HS-5 (cell line): Measurements from ENCODE around the gene ARHGAP30.
A peak's percentile ranks its signal among the peaks of the same experiment; 100 is the strongest.
"Not testable (repeated sequence)": the region's sequence is repeated elsewhere in the genome, so short reads cannot be mapped to it uniquely, and the experiment has no call there.

Experiments used
- DNase-seq: peaks from one replicate; pipeline ENCODE4 v3.0.0-alpha.2; 2012; ENCODE audit warnings: low read depth

ARHGAP30 gene

DNA sequence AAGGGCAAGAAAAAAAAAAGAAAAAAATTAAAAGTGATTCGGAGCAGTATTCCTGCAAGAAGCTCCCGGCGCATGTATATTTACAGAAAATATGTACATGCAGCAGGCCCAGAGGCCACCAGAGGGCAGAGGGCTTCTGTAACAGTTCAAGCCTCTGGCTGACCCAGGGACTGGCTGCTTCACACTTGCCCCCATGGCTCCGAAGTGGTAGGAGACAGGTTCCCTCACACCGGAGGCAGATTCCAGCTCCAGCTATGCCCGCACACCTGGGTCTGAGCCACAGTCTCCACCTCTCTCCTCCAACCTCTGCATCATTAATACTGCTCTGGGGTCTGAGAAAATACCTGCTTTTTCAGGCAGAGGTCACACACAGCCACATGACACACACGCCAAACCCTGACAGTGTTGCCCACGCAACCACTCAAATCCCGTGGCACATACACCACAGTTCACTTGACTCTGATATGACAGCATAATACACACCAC, 2.2 kb upstream of the ARHGAP30 start:
- no peak for DNase-seq

DNA sequence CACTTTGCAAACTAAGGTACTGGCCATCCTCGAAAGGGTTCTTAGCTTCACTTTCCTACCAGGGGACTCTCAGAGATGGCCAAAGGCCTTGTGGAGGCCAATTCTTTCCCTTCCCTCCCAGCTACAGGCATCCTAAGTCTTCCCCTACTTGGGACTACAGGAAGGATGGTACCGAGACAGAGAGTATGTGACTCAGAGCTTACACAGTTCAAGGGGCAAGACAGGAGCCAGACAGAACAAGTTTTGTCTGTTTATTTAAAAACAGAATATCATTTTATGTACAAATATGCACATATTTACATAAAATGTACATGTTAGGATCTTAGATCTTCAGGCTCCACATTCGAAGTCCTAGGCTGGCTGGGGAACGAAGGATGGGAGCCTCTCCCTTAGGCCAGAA, 1.1 kb upstream of the ARHGAP30 start:
- no peak for DNase-seq

DNA sequence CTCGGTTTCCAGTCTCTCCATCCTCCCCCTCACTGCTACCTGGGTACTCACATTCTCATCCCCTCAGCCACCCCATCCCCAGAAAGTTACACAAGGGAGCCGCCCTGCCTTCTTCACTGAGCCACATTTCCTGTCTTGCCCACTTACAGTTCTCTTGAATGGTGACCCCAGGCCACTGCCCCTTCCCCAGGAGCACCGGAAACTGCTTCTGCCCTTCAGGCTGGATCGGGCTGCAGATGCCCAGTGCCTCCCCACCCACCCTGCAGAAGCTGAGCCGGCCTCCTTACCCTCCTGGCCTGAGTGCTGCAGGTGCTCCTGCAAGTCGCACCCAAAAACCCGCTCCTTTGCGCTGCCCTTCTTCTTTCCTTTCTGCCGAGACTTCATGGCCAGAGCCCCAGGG, 450 bp downstream of the ARHGAP30 start:
- DNase-seq = no peak

DNA sequence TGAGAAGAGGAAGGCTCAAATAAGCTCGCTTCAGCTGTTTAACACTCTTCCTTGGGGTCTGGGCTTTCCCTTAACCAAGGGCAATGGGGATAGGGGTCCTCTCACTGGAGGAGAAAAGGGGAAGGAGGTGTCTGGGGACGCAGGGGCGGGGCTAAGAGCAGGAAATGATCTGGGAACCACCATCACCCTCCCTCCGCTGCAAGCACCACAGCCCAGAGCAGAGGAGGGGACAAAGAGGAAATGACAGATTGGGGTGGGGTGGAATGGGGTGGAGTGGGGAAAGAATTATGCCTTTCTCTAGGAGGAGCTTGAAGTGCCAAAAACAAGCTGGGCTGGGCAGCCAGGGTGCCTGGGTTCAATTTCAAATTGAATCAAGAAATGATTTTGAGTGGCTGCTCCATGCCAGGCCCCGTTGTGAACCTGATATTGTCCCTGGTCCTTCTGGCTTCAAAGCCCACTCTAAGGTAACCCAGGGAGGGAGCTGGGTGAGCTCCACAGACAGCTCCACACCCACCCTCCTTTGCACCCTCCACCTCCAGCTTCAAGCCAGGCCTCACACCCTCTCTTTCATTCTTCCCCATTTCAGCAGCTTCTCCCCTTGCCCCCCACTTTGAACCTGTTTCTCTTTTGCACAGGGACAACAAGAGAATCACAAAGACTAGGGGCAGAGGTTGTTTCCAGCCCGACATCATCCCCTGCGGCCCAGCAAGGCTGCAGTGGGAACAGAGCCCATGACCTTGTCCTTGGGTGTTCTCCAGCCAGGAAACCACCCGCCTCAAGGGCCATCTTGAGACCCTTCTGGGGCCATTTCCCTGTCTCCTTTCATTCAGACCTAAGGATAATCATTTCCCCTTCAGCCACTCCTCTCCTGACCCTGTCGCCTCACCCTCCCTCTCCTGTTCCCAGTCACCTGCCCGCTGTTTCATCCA, 1.1 kb downstream of the ARHGAP30 start:
- DNase-seq = no peak

DNA sequence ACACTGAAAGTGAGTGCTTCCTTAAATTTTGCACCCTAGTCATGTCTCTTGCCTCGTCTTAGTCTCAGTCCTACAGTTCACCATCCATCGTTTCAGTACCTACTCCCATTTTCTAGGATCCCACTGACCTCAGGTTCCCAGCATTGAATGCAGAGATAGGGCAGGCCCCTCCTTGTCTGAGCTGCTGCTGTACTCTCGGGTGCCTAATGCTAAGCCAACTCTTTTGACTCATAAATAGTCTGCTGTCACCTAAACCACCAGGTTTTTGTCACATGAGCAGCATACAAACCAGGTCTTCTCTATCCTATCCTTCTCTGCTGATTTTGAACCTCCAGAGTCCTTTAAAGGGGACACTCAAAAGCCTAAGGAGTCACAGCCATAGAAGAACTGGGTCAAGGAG, 3.0 kb downstream of the ARHGAP30 start:
- DNase-seq = no peak

DNA sequence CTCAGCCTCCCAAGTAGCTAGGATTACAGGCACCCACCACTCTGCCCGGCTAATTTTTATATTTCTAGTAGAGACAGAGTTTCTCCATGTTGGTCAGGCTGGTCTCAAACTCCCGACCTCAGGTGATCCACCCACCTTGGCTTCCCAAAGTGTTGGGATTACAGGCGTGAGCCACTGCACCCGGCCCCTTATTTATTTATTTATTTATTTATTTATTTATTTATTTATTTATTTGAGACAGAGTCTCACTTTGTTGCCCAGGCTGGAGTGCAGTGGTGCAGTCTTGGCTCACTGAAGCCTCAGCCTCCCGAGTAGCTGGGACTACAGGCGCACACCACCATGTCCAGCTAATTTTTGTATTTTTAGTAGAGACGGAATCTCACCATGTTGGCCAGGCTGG, 4.0 kb downstream of the ARHGAP30 start:
- DNase-seq = not testable (repeated sequence)

DNA sequence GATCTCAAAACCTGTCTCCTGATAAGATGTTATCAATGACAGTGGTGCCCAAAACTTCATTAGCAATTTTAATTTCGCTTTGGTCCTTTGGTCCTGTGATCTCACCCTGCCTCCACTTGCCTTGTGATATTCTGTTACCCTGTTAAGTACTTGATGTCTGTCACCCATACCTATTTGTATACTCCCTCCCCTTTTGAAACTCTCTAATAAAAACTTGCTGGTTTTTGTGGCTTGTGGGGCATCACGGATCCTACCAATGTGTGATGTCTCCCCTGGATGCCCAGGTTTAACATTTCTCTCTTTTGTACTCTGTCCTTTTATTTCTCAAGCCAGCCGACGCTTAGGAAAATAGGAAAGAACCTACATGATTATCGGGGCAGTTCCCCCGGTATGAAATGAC, 5.8 kb downstream of the ARHGAP30 start:
- DNase-seq = not testable (repeated sequence)

DNA sequence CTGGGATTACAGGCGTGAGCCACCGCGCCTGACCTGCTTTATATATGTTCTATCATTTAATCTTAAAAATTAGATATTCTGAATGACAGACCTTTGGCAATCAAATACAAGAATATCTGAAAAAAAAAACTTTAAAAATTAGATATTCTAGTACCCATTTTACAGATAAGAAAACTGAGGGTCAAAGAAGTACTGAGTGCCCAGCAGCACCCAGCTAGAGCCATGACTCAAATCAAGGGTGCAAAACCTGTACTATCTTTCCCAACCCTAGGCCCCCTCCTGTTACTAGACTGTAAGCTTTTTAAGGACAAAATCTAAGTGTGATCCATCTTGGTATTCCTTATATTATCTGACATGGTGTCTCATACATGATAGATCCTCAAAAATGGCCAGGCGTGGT, 8.3 kb downstream of the ARHGAP30 start:
- no peak for DNase-seq

DNA sequence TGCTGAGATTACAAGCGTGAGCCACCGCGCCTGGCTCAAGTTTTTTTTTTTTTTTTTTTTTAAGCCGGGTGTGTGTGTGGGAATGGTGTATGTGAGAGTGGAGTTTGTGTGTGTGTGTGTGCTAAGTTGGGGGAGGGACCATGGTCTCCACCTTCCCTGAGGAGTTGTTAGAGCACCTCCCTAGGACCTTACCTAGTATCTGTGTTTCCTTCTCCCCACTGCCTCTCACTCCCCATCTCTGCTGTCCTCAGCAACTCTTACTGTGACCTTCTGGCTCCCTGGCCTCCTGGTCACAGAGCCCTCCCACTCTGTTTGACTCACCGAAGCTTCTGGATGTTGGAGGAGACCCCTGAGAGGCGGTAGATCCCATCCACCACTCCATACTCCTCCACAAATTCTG, 10.4 kb downstream of the ARHGAP30 start:
- DNase-seq = no peak

DNA sequence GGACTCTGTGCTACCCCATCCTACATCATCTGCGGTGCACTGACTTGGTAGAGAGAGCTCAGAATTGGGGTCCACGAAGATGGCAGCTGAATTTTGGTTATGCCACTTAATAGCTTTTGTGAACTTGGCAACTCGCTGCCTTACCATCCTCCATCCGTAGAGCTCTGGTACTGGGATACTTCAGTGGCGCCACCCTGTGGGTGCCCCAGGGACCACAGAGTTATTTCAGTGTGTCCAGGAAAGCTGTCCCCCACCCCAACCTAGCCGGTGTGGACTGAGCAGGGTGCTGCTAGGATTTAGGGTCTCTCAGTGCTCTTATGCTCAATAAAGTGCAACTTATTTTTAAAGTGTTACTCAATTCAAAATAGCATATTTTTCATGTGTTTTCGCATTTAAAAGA, 14.9 kb downstream of the ARHGAP30 start:
- no peak for DNase-seq

DNA sequence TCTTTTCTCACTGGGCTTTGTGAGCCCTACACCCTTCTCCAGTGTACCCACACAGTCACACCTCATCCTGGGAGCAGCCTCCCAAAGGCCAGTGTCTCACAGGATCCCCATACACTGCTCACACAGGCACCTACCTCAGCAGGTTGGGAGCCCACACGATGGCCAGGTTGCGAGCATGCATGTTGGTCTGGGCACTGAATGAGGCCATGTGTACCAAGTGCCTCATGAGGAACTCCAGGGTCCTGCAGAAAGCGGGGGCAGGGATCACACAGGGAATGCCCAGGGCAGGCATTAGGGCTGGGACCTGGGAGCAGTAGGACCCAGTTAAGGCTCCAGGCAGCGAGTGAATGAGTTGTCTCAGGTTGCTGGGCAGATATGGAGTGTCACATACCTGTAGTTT, 15.5 kb downstream of the ARHGAP30 start:
- no peak for DNase-seq

DNA sequence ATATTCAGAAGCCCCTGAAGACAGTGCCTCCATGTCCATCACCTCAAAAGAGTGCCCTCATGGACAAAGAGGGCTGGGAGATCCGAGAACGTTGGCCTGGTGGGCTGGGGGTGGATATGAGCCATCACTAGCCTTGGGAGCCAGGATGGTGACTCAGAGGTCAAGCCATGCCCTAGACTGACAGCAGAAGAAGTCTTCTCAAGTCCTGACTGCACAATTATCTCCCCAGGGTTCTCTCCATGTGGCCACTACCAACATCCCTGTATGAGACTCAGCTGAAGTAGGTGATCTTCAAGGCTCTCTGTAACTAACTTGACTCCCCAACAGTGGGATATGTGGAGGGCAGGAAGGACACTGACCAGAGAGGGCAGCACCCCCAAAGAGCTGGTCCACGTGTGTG, 16.8 kb downstream of the ARHGAP30 start:
- DNase-seq = no peak

DNA sequence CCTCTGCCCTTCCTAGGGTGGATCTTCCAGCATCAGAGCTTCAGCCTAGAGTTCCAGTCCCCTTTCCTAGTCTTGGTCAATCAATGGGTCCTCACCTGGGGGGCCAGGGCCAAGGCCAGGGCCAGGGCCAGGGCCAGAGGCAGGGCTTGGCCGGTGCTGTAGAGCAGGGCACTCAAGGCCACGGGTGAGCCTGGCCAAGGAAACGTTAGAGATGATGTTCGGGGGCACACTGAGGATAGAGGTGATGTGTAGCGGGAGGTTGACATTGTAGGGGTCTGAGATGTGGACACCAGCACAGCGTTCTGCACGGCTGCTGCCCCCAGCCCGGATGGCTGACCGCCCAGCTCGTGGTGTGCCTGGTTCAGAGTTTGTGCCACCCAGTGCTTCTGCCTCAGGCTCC, 18.5 kb downstream of the ARHGAP30 start:
- no peak for DNase-seq

DNA sequence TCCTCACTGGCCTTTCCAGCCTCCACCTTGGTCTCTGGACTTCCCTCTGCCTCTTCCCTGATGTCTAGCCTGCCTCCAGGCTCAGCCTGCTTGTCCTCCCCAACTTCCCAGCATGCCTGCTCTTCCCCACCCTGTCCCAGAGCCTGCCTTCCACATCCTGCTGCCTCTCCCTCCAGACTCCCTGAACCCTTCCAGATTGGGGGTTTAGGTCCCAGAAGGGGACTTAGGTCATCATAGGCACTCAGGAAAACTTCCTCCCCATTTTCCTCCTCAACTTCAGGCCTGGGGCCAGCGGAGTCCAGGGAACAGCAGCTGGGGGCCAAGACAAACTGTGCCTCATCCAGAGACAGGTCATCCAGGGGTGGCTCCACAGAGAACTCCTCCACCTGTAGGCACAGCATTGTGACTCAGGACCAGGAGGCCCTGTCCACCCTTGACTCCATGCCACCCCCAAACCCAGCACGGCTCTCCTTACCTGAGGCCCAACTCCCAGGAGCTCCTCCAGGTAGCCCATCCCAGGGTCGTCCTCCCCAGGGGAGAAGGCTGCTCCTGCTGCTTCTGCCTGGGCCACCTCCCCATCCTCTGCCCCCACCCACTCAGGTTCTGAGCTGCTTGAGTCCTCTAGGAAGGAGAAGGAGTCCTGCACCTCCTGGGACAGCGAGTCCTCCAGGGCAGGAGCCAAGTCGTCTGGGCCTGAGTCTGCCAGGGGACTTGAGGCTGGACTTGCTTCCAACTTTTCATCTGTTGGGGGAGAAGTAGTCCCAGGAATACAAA, 20.6 kb downstream of the ARHGAP30 start:
- DNase-seq = no peak

DNA sequence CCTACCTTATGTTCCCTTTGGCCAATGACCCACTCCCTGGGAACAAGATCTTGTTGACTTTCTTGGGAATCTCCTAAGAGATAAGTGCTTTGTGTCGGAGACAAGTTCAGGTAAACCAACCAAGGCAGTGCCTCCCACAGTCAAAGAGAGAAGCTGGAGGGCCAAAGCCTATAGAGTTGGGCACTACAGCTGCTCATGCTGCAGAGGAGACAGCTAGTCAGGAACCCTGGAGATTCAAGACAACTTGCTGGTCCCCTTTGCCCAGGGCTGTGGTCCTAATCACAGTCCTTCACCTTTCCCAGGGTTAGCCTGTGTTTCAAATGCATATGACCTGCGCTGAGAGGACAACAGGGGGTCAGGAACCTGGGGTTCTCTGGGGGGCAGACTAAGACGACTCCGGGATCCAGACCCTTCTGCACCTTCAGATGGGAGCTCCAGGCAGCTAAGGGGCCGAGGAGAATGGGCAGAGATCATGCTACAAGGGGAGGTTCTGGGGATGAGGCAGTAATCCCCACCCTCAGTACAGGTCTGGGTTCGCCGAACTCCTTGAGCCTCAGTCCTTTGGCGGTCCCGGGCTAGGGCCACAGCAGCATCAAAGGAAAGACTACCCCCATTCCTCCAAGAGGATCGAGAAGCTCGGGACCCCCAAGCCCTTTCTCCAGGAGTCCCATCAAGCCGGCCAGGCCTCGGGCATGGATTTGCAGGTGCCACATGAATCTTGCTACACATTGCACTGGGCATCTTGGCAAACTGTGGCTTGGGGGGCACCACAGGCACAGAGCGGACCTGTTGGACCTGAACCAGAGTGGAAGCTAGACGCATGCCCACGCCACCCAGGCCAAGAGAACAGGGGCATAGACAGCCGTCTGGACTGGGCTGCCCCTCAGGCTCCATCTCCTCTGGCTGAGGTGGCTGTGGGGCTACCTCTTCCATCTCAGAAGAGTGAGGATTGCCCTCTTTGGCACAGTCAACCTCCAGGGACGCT, 22.0 kb downstream of the ARHGAP30 start:
- DNase-seq = no peak

DNA sequence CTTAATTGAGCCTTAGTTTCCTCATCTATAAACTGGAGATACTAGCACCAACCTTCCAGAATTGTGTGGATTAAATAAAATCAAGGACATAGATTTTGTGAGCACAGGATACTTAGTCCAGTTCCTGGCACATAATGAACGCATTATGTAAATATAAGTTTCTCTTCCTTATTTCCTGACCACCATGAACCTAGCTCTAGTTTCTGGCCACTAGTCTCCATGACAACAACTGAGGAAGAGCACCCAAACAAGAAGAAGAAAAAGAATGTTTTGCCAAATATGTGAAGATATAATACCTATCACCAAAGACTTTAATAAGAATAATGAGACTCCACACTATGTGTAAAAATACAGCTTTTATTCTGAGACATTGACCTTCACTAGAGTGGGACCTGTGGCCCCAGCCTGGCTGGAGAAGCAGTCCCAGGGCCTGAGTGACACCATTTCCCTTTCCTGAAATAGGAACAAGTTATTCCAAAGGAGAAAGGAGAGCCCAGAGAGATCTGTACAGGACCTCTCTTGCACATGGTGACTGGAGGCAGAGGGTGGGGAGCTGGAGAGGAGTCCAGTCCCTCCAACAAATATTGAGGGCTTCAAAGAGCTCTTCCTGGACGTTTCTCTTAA, 23.0 kb downstream of the ARHGAP30 start:
- no peak for DNase-seq

DNA sequence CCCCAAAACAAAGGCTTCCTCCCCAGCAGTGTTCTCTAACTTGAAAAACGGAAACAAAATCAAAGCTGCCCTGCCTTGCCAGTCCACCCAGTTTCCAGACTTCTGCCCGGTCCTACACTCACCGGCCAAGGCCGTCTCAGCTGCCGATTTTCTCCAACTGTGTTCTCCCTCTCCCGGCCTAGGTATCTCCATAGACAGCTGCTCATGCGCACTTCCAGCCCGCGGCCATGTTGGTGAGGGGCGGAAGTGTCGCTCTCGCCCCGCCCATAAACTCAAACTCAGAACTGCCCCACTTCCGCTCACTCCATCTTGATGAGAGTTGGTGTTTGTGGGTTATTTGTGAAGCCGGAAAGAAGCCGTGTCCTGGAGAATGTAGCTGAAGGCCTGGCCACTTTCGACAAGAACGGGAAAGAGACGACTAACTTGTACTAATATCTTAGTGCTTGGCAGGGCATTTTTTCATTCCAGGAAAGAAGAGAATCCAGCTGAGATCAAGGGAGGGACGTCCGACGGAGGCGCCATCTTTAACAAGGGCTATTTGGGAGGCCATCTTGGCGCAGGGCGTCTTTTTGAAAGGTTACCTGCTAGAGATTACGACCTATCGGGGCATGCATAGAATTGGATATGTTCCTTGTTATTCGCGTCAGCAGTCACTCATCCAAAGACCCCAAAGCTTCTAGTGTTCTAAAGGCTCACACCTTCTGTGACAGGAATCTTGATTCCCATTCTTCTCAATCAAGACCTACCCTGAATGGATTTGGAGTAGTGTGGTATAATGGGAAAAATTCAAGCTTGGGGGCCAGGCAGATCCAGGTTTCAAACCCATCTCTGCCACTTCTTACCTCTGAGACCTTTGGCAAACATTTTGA, 23.7 kb downstream of the ARHGAP30 start, which contains the start of gene USF1:
Gene USF1, minus strand, starts transcription at position 242 of the 869 bp plus-strand sequence. CDS start 2,702 bp downstream, outside the sequence.
- peak; percentile 88 for DNase-seq

DNA sequence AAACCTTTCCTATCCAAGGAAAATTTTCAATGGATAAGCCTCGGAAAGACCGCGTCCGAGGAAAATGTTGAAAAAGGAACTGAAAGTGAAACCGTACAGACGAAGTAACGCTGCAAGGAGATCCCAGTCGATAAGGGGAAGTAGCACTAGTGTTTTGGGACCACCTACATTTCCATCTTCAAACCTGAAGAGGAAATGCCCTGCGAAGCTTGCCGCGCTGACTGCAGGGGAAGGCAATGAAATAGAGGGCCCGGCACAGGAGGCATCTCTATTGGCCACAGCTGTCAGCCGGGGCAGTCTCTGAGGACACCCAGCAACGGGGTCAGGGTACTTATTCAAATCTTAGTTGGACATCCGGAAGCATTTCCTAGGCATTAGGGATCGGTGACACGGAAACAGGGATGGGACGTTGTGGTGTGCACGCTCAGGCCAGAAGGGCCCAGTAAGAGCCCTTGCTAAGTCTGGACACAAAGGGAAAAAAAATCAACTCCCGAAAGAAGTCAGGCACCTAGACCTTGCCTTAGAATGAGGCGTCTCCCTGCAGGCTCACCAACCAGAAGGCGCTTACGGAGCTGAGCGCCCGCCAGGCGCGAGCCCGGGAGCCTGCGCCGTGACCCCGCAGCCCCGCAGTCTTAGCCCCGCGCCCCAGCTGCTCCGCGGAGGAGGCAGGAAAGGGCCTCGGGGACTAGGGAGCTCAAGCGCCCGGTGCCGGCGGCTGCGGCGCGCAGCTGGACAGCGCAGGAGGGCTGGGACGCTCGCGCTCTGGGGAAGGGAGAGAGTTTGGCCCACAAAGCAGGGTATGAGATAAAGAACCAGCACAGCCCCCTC, 24.6 kb downstream of the ARHGAP30 start:
- DNase-seq = peak; percentile 50

DNA sequence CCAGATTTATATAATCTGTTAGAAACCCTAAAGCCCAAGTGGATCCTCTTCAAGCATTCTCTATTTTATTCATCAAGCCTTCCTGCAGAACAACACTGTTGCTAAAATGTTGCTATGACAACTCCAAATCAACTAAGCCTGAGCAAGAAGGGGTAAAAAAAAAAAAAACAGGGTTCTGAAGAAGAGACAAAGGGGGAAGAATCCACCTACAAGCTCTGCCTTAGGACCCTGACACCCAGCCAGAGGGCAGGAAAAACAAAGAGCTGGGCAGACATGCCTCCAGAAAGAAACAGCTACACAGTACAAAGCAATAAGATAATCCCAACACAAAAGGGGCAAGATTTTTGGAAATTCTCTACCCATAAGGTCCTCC, 25.2 kb downstream of the ARHGAP30 start:
- DNase-seq = no peak
